HFF-Myc (cell line): Measurements from ENCODE around the gene TXN2.
"Not testable (repeated sequence)": the region's sequence is repeated elsewhere in the genome, so short reads cannot be mapped to it uniquely, and the experiment has no call there.

Source experiments
- DNase-seq: peaks from one replicate; pipeline ENCODE4 v3.0.0-alpha.2; 2011; ENCODE audit warnings: low read depth; ENCODE audit errors: extremely low read depth
- H3K4me3 ChIP-seq: replicated peaks from 2 replicates; pipeline ENCODE4 v1.5.1; 2011; ENCODE audit warnings: low read depth, mild to moderate bottlenecking, control low read depth, low read length
- TF ChIP-seq, protein P1 (sequence below): IDR thresholded peaks from 2 replicates; pipeline ENCODE4 v1.5.1; 2012; ENCODE audit warnings: mild to moderate bottlenecking, low read depth, low read length, control low read depth; ENCODE audit errors: missing control alignments

The TXN2 gene

DNA sequence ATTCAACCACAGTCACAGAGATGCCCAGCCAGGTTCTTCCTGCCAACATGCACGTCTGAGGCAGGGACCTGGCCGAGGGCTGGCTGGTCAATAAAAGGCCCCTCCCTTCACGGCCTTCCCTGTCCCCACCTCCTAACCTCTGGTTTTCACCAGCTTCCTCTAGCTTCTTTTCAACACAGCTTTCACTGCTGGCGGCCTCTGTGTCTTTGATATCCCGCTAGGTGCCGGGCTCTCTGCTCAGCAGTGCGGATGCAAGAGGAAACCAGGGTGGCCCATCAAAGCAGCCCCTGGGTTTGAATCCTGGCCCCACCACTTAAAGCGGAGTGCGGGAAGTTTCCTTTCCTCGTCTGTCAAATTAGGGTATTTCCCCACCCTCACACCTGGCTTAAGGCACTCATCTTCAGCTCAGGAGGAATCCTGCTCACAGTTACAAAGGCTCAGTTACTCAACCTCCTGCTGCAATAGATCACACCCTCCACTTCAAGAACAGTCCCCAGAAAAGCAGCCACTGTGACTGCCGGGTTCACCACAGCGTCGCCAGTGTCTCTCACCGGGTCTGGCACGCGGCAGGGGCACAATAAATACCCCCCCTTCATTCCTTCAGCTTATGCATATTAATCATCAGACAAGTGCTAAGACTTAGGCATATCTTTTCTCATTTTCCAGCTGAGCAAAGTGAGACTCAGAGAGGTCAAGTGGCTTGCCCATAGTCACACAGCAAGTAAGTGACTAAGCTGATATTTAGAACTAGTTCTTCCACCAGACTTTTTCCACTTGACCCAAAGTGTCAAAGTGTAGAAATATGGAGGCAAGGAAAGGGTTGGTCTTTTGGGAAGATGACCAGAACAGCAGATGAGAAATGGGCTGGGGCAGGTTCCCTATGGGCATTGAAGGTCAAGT lies 45.7 kb downstream of the TXN2 start:
- TF ChIP-seq, protein P1, sequence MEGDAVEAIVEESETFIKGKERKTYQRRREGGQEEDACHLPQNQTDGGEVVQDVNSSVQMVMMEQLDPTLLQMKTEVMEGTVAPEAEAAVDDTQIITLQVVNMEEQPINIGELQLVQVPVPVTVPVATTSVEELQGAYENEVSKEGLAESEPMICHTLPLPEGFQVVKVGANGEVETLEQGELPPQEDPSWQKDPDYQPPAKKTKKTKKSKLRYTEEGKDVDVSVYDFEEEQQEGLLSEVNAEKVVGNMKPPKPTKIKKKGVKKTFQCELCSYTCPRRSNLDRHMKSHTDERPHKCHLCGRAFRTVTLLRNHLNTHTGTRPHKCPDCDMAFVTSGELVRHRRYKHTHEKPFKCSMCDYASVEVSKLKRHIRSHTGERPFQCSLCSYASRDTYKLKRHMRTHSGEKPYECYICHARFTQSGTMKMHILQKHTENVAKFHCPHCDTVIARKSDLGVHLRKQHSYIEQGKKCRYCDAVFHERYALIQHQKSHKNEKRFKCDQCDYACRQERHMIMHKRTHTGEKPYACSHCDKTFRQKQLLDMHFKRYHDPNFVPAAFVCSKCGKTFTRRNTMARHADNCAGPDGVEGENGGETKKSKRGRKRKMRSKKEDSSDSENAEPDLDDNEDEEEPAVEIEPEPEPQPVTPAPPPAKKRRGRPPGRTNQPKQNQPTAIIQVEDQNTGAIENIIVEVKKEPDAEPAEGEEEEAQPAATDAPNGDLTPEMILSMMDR = no peak
- no peak overlapping the region for H3K4me3 ChIP-seq
- DNase-seq = no peak

DNA sequence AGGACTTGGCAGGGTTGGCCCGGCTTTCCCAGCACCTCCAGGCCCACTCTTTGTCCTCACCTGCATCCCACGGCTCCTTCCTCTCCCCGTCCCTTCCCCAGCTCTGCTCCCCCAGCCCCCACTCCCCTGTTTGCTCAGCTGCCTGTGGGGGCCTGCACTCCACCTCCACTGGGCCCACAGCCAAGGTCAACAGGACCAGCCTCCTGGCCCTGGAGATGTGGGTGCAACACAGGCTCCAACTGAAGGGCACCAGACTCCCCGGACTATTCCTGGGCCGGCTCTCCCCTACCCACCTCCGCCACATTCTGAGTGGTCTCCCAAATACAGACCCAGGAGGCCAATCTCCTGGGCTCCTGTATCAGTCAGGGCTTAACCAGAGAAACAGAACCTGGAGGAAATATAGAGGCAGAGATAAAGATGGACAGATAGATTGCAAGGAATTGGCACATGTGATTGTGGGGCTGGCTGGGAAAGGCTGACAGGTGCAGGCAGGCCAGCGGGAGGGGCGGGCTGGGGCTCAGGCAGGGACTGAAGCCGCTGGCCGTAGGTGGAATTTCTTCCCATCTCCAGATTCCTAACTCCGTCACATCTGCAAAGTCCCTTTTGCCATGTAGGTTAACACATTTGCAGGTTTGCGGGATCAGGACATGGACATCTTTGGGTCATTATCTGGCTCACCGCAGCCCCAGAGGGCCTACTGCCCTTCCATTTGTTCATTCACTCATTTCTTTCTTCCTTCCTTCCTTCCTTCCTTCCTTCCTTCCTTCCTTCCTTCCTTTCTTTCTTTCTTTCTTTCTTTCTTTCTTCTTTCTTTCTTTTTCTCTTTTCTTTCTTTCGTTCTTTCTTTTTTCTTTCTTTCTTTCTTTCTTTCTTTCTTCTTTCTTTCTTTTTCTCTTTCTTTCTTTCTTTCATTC lies 47.9 kb downstream of the TXN2 start:
- DNase-seq = no peak
- H3K4me3 ChIP-seq = no peak overlapping the region
- TF ChIP-seq, protein P1 = no peak

DNA sequence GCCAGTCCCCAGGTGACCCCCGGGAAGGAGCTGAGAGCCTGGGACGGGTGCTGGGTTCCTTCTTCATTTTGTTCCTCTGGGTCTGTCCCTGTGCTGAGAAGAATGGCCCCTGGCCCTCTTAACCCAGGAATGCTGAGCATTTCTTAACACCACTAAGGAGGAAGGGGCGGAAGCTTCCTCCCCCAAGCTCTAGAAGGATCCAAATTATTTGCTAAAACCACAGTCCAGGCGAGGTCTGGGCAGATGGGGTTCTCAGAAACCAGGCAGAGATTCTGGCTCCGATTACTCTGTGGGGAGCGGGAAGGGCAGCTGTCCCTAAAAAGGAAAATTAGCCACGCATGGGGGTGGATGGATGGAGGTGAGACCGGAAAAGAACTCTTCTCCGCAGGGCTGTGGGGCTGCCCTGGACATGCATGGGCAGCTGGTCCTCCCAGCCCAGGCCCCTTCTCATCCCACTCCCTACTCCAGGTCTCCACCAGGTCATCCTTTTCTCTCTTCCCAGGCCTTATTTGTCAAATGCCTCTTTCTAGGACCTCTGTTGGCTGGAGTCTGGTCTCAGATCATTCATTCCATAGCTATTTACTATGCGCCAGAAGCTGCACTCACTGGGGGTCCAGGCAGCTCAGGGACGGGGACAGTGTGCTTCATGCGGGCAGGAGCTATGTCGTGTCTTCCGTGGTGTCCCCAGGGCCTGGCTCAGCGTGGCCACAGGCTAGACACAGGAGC lies 48.7 kb downstream of the TXN2 start:
- DNase-seq = no peak
- H3K4me3 ChIP-seq = no peak overlapping the region

DNA sequence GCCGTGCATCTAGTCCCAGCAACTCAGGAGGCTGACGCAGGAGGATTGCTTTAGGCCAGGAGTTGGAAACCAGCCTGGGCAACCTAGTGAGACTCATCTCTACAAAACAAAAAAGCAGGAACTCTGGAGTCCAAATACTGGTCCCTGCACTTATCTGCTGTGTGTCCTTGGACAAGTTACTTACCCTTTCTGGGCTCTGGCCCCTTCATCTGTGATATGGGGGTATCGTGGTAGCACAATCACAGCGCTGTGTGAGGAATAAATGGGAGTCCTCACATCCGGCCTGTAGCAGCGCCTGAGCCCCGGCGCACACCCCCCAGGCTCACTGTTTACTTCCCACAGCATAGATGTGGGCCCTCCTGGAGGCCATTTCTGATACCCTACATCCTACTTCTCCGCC lies 49.5 kb downstream of the TXN2 start:
- no peak for DNase-seq
- H3K4me3 ChIP-seq = no peak overlapping the region
- TF ChIP-seq, protein P1 = no peak

More for the DNA sequence above, 48.7 kb downstream of the TXN2 start:
- TF ChIP-seq, protein P1 = no peak

DNA sequence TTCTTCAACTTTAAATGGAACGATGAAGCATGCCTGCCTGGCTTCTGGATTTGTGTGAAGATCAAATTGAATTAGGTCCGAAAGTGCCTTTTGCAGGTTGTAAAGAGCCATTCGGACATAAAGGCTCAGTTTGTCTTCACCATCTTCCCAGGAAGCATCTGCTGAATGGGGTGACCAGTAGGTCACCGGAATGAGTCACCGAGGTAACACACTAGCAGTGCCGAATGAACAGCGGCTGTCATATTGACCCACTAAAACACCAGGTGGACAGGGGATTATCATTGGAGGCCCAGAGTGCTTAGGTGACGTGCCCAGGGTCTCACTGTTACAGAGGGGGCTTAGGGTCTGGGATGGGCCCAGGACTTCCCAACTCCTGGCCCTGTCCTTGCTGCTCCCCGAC lies 50.6 kb downstream of the TXN2 start:
- H3K4me3 ChIP-seq = no peak overlapping the region
- TF ChIP-seq, protein P1 = no peak
- no peak for DNase-seq

DNA sequence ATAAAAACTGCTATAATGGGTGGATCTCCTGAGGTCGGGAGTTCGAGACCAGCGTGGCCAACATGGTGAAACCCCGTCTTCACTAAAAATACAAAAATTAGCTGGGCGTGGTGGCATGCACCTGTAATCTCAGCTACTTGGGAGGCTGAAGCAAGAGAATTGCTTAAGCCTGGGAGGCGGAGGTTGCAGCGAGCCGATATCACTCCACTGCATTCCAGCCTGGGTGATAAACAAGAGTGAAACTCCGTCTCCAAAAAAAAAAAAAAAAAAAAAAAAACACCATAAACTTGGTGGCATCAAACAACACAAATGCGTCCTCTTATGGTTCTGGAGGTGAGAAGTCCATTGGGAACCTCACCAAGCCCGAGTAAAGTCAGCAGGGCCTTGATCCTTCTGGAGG lies 53.5 kb downstream of the TXN2 start:
- not testable (repeated sequence) for DNase-seq, H3K4me3 ChIP-seq
